PC-3 (cell line): ENCODE data around the gene OR10H2. TPM values are rescaled to one million over a fixed set of nuclear protein-coding genes. Genes with fewer than 3 reads are reported as not detected.

Experiments used
- ATAC-seq: fragments of 200-7000 bp; cut with Tn5 transposase; 2 replicates; pipeline ENCODE4 v1.9.1; 2020; ENCODE audit warnings: mild to moderate bottlenecking, moderate library complexity
- BruUV-seq: library from RNA; stranded (reverse); fragments of 400-500 nt; replicated peaks from 2 replicates; lab custom pipeline; 2021; lab: Mats Ljungman, UMichigan
- CTCF ChIA-PET: fragments of 300-600 bp; sonication (Branson Sonifier 250); formaldehyde crosslinking; loops from one replicate; lab custom pipeline; 2022; ENCODE audit warnings: antibody characterized with exemption; lab: Charles Lee
- POLR2A ChIA-PET: fragments of 300-600 bp; sonication (Branson Sonifier 250); formaldehyde crosslinking; loops from one replicate; lab custom pipeline; 2022; ENCODE audit warnings: antibody characterized with exemption; ENCODE audit not compliant: unreplicated experiment; lab: Charles Lee
- DNase-seq: peaks from one replicate; pipeline ENCODE4 v3.0.0-alpha.2; 2015
- H2AFZ ChIP-seq: fragments of 300-600 bp; sonication (generic); 2 replicates; pipeline ENCODE4 v1.6.0; 2016; ENCODE audit warnings: antibody characterized with exemption, low read length
- H3F3A ChIP-seq: fragments of 300-600 bp; sonication (generic); one replicate; pipeline ENCODE4 v1.6.0; 2017; ENCODE audit warnings: antibody characterized with exemption, low read length, control low read depth, mild to moderate bottlenecking; ENCODE audit not compliant: unreplicated experiment
- H3K27ac ChIP-seq: fragments of 300-600 bp; sonication (generic); 2 replicates; pipeline ENCODE4 v1.5.1; 2016; ENCODE audit warnings: mild to moderate bottlenecking, low read length
- H3K27me3 ChIP-seq: fragments of 300-600 bp; sonication (generic); 2 replicates; pipeline ENCODE4 v1.6.1; 2016; ENCODE audit warnings: low read length, mixed read lengths
- H3K36me3 ChIP-seq: fragments of 300-600 bp; sonication (generic); 2 replicates; pipeline ENCODE4 v1.6.1; 2016; ENCODE audit warnings: low read depth, mixed run types, low read length, mixed read lengths
- H3K4me1 ChIP-seq: fragments of 300-600 bp; sonication (generic); 2 replicates; pipeline ENCODE4 v1.5.1; 2016; ENCODE audit warnings: low read length; ENCODE audit not compliant: insufficient read depth
- H3K4me2 ChIP-seq: fragments of 300-600 bp; sonication (generic); 2 replicates; pipeline ENCODE4 v1.6.0; 2016; ENCODE audit warnings: low read length
- H3K4me3 ChIP-seq: fragments of 300-600 bp; sonication (generic); 2 replicates; pipeline ENCODE4 v1.5.1; 2016; ENCODE audit warnings: mild to moderate bottlenecking, low read length, mixed read lengths
- H3K79me2 ChIP-seq: fragments of 300-600 bp; sonication (generic); 2 replicates; pipeline ENCODE4 v1.6.1; 2017; ENCODE audit warnings: low read length, mixed read lengths
- H3K9ac ChIP-seq: fragments of 300-600 bp; sonication (generic); 2 replicates; pipeline ENCODE4 v1.6.0; 2016; ENCODE audit warnings: mild to moderate bottlenecking, low read length
- H3K9me2 ChIP-seq: fragments of 300-600 bp; sonication (generic); replicated peaks from 2 replicates; pipeline ENCODE4 v1.6.1; 2016; ENCODE audit warnings: mixed run types, low read length, mixed read lengths
- H3K9me3 ChIP-seq: fragments of 300-600 bp; sonication (generic); 2 replicates; pipeline ENCODE4 v1.6.1; 2016; ENCODE audit warnings: low read length, mixed read lengths
- H4K20me1 ChIP-seq: fragments of 300-600 bp; sonication (generic); 2 replicates; pipeline ENCODE4 v1.6.1; 2016; ENCODE audit warnings: low read length, mixed read lengths
- EZH2 ChIP-seq: fragments of 300-600 bp; sonication (generic); IDR thresholded peaks from one replicate; pipeline ENCODE4 v1.6.1; 2017; ENCODE audit warnings: antibody characterized with exemption, mild to moderate bottlenecking, low read length; ENCODE audit not compliant: unreplicated experiment
- EZH2phosphoT487 ChIP-seq: fragments of 300-600 bp; sonication (generic); IDR thresholded peaks from 2 replicates; pipeline ENCODE4 v1.6.1; 2018; ENCODE audit warnings: mild to moderate bottlenecking, antibody characterized with exemption, low read length, borderline replicate concordance
- intact Hi-C: fragments of 100-400 bp; cut with micrococcal nuclease; formaldehyde crosslinking; loops from 2 replicates; pipeline ENCODE4 v1.9.0; 2023
- total RNA-seq: library from RNA; depleted of rRNA; stranded (reverse); fragments of >200 nt; gene quantifications from 2 replicates; pipeline ENCODE4 v1.2.3, GENCODE V29; 2014; rRNA removed
- TF ChIP-seq, protein P1 (sequence below): fragments of 300-600 bp; sonication (generic); conservative IDR thresholded peaks from 2 replicates; pipeline ENCODE4 v1.5.1; 2017; ENCODE audit warnings: antibody characterized with exemption, low read depth, mild to moderate bottlenecking, low read length

OR10H2 gene
- total RNA-seq, 1 experiment from 2014 or later: not detected

DNA sequence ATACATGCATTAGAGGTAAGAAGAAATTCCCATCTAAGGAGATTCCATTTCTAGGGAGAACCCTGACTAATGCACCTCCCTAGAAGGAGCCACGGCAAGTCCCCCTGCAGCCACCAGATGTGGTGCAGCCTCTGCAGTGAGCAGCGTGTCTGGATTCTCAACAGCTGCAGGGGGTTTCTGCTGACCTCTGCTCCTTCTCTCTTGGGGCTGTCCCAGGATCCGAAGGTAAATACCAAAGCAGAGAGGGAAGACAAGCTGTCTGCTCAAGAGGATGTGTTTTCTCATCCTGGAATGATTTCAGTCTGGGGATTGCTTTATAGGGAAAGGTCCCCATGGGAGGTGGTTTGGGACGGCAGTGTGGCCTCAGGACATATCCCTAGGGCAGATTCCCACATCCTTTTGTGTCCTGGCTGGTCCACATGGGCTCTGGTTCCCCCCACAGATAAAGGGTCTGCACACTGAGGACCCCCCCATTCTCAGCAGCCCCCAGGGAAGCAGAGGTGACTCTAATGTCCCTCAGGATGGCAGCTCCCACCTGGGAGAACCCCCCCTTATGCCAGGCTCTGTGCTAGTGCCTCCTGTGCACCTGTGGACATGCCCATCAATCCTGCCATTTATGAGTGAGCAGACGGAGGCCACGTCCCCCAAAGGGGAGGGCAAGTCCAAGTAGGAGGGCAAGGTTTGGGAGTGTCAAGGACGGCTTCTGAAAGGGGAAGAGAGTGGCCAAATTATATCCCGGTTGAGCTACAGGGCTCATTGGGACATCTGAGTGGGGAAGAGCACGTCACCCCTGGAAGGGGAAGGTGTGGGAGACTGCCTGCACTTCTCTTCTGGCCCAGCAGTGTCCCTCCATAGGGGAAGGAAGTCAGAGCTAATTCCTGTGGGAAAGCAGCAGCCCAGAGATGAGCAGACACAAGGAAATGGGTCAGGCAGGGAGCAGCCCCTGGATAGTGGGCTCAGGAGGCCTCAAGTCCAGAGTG, 49.5 kb downstream of the OR10H2 start:
- peaks cover 3% of the 10 kb centered on the region; the same call in 1 of the 2 replicates for H3K4me1 ChIP-seq
- no peaks in the 10 kb centered on the region for H3K9me3 ChIP-seq
- BruUV-seq: no TSS peak
- no peaks in the 10 kb centered on the region for H4K20me1 ChIP-seq
- no peak for TF ChIP-seq EZH2
- no peak for TF ChIP-seq EZH2phosphoT487
- TF ChIP-seq, protein P1, sequence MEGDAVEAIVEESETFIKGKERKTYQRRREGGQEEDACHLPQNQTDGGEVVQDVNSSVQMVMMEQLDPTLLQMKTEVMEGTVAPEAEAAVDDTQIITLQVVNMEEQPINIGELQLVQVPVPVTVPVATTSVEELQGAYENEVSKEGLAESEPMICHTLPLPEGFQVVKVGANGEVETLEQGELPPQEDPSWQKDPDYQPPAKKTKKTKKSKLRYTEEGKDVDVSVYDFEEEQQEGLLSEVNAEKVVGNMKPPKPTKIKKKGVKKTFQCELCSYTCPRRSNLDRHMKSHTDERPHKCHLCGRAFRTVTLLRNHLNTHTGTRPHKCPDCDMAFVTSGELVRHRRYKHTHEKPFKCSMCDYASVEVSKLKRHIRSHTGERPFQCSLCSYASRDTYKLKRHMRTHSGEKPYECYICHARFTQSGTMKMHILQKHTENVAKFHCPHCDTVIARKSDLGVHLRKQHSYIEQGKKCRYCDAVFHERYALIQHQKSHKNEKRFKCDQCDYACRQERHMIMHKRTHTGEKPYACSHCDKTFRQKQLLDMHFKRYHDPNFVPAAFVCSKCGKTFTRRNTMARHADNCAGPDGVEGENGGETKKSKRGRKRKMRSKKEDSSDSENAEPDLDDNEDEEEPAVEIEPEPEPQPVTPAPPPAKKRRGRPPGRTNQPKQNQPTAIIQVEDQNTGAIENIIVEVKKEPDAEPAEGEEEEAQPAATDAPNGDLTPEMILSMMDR: no peak
- no peak overlapping the region for H3K4me2 ChIP-seq
- intact Hi-C loops: no loop called here
- ATAC-seq (no peak), DNase-seq (no peak)
- POLR2A ChIA-PET: no interaction called here
- H3F3A ChIP-seq: no peaks in the 10 kb centered on the region
- no peak overlapping the region for H2AFZ ChIP-seq
- H3K79me2 ChIP-seq: no peaks in the 10 kb centered on the region
- no peak overlapping the region for H3K9ac ChIP-seq
- no peaks in the 10 kb centered on the region for H3K36me3 ChIP-seq
- no peak overlapping the region for H3K4me3 ChIP-seq
- no peaks in the 10 kb centered on the region for H3K9me2 ChIP-seq
- CTCF ChIA-PET: no interaction called here
- H3K27me3 ChIP-seq: peaks cover 12% of the 10 kb centered on the region; the same call in 1 of the 2 replicates
- no peak overlapping the region for H3K27ac ChIP-seq

Other genes with a start within 250 kb of the OR10H2 start
- gene PGLYRP2, start 248.5 kb upstream of the OR10H2 start, total RNA-seq: not detected in 2 replicates
- 0.07 TPM in 1 of 2 replicates, not detected in the other for gene CYP4F22, start 219.5 kb upstream of the OR10H2 start, total RNA-seq
- not detected in 2 replicates for gene CYP4F8, start 112.8 kb upstream of the OR10H2 start, total RNA-seq
- not detected in 2 replicates for gene CYP4F3, start 87.1 kb upstream of the OR10H2 start, total RNA-seq
- gene CYP4F12, start 54.9 kb upstream of the OR10H2 start, total RNA-seq: not detected in 2 replicates
- not detected in 2 replicates for gene OR10H3, start 10.0 kb downstream of the OR10H2 start, total RNA-seq
- not detected in 2 replicates for gene OR10H5, start 59.6 kb downstream of the OR10H2 start, total RNA-seq
- gene OR10H1, start 87.6 kb downstream of the OR10H2 start, total RNA-seq: not detected in 2 replicates
- gene CYP4F2, start 170.1 kb downstream of the OR10H2 start, total RNA-seq: not detected in 2 replicates
- gene CYP4F11, start 206.5 kb downstream of the OR10H2 start, total RNA-seq: 0.06 and 0.11 TPM in 2 replicates
- not detected in 2 replicates for gene OR10H4, start 221.0 kb downstream of the OR10H2 start, total RNA-seq